ENCODE data around the gene MYO10.
"Not testable (repeated sequence)": the region's sequence is repeated elsewhere in the genome, so short reads cannot be mapped to it uniquely, and the experiment has no call there.

The MYO10 gene

DNA sequence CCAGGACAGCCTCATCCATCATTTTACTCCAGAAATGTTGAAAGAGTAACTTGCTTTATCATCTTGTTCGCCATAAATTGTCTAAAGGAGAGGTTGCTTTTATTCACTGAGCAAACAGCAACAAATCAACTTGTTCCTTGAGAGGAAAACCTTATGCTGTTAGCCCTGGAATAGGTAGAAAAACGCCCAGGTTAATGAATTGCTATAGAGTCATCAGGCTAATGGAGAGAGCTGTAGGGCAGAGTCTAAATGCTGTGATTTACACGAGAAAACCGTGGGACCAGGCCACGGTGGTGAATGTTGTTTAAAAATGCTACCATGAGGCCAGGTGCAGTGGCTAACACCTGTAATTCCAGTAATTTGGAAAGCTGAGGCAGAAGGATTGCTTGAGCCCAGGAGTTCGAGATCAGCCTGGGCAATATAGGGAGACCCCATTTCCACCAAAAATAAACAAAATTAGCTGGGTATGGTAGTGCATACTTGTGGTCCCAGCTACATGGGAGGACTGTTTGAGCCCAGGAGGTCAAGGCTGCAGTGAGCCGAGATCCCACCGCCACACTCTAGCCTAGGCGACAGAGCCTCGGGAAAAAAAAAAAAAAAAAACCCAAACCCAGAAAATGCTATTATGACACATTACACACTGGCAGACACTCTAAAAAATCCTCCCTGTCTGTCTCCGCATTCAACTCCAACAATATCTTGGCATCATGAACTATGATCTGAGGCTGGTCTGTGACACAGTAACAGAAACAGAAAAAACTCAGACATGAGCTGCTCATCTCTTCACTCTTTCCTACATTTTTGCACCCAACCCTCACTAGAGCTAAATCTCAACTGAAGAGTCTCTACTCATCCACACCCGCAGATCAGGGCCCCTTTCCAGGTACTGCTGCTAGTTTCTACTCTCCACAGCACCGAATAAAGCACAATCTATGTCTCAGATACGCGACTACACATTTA lies 200.7 kb downstream of the MYO10 start:
- DNase-seq: no peak

DNA sequence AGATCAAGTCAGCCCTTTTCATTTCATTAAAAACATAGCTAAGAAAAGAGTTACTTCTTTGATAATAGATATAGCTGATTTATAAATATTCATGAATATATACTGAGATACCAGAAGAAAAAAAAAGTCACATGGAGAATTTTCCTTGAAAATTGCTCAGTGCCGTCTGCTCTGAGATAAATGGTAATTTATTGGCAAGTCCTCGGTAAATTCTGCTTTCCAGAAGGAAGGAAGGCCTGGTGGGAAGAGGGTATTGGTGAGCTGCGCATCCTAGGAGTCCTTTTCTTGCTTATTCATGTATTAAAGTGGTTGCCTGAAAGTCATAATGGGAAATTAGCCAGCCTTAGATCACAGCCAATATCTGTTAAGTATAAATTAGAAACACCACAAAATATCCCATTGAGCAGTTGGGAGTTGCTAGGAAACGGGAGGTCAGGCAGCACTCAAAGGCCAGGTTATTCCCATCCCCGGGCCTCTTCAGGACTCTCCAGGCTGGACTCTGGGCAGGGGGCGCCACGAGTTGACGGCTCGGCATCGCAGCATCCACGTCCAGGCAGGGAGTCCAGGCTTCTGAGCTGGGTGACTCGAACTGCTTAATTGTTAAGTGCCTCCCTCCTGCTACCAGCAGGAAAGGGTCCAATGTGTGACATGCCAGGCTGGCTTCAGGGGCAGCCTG lies 202.6 kb downstream of the MYO10 start:
- no peak for DNase-seq

DNA sequence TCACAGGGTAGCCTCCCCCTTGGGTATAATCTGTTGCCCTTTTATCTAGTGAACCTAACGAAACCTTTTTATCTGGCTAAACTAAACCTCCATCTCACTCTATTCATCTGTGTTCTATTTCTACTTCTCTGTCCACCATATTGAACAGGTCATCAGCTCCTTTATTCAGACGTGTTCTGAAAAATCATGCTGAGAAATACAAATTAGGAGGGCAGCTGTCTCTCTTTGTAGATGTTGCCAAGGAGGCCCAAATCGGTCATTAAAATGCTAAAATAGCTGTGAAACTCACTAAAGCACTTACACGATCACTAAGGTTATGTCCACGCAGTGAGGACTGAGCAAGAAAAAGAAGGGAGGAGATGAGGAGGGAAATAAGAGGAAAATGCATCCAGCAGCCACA lies 203.7 kb downstream of the MYO10 start:
- DNase-seq: no peak

DNA sequence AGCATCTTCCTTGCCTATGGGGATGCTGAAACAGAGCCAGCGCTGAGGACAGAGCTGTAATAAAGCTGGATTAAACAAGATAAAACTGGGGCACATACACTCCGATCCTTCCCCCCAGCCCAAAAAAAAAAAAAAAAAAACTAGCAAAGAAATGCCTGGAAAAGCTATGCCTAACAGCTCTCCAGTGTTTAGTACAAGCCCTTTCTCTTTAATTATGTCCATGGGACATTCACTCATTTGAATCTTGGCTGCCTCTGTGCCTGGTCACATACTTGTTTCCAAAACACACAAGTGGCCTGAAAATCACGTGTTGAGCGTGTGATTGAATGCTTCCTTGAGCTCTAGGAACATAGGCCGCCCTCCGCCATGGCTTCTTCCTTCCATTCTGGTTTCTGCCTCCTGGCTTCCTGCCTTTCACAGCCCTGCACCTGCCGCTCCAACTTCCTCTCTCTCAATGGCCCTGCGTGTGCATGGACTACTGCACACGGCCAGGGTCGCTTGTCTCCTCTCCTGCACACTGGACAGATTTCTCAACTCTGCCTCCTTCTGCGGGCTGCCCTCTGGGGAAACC lies 208.2 kb downstream of the MYO10 start:
- no peak for DNase-seq

DNA sequence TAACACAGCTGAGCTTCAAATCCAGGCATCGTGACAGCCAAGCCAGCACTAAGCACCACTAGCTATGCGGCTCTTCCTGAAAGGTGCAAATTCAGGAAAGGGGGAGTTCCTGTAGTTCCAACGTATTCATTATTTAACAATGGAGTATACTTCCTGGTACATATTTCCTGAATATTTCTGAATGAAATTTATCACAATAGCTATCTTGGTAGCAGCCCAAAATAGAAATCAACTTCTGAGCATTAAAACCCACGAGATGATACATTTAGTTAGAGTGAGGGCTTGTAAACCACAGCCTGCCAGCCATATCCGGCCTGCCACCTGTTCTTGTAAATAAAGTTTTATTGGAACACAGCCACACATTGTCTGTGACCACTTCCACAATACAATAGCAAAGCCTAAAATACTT lies 209.5 kb downstream of the MYO10 start:
- DNase-seq: no peak

DNA sequence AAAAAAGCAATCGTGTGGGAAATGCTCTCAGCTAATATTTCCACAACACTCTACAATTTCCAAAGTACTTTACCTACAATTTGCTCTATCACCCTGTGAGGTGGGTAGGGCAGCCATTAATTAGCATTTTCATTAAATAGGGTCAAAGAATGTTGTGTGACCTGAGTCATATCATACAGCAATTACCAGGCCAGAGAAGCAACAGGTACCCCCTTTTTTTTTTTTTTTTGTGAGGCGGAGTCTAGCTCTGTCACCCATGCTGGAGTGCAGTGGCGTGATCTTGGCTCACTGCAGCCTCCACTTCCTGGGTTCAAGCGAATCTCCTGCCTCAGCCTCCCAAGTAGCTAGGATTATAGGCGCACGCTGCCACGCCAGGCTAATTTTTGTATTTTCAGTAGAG lies 210.5 kb downstream of the MYO10 start:
- no peak for DNase-seq

DNA sequence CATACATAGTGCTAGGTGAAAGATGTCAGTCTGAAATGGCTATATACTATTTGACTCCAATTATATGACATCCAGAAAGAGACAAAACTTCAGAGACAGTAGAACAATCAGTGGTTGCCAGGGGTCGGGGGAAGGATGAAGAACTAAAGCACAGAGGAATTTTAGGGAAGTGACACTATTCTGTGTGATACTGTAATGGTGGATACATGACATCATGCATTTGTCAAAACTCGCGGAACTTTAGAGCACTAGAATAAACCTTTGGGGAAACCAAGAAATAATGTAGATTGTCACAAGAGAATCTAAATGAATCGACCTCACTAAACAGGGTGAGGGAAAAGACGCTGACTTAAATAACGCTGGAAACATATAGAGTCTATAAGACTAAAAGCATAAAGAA lies 212.3 kb downstream of the MYO10 start:
- DNase-seq: no peak

DNA sequence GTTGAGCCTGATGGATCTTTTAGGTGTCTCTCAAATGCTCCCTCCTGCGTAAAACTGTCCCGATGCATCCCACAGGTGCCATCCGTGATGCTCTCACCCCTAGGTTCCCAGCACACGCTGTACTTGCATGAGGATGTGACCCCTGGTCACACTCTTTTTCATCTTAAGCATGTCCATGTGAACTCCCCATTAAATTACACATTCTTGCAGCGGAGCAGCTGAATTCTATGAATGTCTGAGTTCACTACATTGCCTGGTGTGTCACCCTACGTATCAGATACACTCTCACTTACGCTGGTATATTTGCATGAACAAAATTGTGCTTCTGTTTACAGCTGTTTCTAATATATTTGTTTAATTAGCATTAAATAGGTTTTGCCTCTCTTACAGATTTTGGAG lies 214.0 kb downstream of the MYO10 start:
- no peak for DNase-seq

DNA sequence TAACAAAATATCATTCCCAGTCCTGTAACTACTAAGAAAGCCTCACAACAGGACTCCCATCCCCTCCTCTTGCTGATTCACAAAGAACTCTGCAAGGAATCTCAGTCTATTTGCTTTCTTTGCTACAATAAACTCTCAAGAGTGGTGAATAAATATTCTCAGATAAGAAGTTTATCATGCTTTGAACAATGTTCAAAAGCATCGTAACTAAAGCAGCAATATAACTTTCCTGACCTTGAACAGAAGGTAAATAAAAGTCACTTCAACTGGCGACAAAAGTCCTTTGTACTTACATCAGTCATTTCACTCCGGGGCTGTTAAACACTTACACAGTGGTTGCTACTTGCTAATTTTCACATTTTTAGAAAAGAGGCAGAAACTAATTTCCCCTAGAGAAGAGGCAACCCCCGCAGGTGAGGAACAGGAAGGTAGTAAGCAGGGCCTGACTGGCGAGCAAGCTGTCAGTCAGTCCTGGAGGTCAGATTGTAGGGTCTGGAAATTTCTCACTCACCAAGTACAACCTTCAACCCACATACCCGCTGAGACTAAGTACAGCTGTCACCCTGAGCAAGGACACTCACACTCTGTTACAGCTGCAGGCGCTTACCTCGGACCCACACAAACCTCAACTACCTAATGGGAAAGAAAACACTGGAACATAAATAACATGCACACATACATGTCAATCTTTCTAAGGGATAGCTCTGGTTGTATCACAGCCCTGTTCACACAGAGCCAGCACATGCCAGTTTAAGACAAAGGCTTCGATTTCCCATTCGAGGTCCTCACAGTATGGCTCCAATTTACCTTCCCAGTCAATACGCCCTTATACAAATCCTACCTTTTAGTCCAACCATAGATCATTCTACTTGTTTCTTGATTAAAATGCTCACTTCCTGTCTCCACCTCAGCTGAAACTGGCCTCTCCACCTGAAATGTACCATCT lies 214.7 kb downstream of the MYO10 start:
- DNase-seq: no peak

DNA sequence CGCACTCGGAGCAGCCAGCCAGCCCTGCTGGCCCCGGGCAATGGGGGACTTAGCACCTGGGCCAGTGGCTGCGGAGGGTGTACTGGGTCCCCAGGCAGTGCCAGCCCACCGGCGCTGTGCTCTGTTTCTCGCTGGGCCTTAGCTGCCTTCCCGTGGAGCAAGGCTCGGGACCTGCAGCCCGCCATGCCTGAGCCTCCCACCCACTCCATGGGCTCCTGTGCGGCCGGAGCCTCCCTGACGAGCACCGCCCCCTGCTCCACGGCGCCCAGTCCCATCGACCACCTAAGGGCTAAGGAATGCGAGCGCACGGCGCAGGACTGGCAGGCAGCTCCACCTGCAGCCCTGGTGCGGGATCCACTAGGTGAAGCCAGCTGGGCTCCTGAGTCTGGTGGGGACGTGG lies 218.1 kb downstream of the MYO10 start:
- DNase-seq: not testable (repeated sequence)

DNA sequence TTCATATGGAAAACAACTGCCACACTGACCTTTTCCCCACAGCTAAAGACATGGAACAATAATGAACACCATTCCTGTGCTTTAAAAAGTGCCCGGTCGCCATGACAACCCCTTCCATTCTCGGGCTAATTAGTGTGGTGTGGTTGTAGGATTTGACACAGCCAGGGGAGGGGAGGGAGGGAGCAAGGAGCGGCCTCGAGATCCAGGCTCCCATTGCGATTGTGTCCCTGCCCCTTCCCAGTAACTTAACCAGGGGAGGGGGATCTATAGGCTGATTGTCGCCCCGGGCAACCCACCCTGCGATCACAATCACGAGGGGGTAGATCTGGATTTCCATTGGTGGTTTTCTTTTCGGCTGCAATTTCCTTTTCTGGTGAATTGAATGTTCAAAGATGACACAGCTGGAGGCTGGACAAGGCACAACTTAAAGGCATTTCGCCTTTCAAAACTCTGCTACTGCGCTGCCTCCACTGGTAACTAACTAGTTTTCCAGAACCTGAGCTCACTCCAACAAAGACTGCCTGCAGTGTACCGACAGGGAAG lies 222.6 kb downstream of the MYO10 start:
- DNase-seq: no peak

DNA sequence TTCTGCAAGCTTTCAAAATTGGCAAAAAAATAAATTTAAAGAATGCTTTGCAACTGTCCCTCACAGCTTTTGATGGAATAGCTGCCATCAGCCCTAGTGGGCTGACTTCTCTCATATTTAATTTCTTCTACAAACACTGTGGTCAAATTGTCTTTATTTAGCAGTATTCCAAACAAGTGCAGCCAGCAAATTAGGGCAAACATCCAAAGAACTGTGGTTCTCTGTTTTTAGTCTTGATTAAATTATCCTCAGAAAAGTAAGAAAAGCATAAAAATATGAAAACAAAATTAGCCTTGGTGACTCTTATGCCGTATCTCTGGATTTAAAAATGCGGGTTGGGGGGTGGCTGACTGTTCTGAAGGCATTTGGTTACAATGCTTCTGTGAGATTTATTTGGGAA lies 223.5 kb downstream of the MYO10 start:
- no peak for DNase-seq

DNA sequence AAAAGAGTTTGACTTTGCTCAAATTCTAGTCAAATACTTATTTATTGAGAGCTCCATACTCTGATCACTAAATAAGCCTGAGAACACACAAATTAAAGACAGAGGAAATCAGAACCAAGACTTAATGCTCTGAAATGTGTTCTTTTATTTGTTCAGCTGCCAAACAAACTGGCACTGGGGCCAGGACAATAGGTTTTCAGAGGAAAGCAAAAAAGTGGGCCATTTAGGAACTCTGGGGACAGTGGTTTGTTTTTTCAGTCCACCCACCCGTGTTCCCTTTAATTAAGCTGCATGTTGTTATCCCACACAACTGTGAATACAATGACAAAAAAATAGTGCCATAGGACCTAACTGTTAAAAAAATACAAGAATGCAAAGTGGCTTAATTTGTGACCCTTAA lies 223.9 kb downstream of the MYO10 start:
- no peak for DNase-seq

DNA sequence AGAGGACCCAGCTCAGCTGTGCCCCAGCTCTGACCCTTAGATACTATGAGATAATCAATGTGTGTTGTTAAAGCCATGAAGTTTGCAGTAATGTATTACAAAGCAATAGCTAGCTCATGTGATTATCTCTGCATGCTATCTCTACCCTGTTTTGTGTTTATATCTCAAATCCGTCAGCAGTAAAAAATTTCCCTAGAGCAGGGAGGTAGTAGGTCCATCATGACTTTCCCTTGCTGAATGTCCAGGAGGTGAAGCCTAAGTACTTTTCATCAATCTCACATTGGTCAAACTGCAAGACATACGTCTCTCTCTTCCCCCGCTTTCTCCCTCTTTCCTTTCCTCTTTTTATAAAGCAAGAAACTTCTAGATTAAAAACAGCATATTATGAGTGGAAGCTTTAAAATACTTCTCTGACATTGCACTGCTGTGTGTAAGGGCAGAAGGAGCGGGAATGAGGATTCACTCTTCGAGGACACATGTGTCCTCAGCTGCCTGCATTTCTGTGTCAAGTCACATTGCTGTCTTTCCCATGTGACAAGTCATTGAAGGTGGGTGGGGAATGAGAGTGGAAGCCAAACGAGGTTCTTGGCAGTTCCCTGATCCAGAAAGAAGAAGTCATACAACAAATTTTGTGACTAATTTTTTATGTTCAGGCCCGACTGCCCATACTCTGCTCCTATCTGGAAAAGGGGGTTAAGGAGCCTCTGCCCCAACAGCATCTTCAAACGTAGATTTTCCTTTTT lies 226.2 kb downstream of the MYO10 start:
- peak; percentile 20 to 58 for DNase-seq

DNA sequence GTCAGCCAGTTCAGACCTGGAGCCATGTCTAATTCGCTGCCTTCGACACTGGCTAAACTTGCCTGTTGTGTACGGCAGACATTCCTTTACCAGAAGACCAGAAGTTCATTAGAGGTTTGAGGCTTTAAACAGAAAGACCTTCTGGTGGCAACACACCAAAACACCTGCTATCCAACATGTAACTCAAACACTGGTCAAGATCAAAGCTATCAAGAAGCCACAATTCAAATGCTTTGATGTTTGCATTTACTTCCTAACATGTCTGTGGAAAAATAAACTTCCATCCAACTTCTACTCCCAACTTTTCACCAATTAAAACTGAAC lies 228.3 kb downstream of the MYO10 start:
- no peak for DNase-seq

DNA sequence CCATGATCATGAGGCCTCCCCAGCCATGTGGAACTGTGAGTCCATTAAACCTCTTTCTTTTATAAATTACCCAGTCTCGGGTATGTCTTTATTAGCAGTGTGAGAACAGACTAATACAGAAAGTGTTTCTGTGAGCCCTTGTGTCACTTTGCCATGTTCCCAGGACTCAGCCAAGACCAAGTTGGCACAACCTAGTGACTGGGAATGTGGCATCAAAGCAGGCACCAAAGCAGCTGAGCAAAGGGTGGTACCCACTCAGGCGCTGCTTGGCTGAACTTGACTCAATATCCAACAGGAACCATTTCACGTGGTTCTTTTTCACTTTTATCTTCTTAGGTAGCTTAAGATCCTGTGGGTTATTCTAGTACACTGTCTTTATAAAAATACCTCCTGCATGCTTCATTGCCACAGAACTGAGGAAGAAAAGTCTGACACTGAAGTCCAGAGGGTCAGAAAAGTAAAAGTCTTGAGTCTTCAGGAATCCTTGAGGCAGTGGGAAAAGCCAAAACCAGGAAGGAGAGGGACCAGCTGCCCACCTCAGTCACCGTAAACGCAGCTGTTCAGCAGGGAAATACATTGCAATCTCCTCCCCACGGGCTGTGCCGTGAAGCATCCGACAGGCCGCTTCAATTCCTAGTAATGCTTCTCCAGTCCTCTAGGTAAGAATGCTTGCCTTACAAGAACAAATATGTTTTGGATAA lies 228.8 kb downstream of the MYO10 start:
- DNase-seq: no peak

DNA sequence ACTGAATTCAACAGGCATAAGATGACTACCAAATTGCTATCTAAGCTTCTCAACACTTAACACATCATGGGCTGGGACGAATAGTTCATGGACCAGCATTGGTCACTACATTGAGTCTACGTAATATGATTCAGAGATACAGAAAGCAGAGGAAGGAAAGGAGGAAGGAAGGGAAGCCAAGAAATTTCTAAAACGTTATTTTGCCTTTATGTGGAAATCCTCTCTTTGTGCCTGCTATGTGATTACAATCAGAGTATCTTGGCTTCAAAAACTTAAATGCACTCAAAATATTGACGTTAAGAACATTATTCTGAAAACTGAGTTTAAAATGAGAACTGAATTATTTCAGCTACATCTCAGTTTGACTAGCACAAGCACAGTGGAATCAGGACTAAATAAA lies 231.1 kb downstream of the MYO10 start:
- no peak for DNase-seq

DNA sequence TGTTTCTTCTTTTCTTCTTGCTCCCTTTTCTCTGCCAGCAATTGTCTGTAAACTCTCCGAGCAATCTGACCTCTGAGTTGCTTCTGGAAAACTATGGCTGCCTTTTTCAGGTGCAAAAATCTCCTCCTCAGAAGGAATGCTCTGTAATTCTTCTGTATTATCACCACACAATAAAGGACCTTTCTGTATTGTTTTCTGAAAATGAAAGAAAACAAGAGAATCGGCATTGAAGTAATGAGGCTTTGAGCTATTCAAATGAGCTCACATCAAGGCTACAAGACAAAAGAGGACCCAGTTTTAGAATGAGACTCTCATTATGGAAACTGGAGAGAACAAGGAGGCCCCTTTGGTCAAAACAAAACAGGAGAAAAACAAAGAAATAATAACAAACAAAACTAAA lies 233.1 kb downstream of the MYO10 start:
- no peak for DNase-seq

DNA sequence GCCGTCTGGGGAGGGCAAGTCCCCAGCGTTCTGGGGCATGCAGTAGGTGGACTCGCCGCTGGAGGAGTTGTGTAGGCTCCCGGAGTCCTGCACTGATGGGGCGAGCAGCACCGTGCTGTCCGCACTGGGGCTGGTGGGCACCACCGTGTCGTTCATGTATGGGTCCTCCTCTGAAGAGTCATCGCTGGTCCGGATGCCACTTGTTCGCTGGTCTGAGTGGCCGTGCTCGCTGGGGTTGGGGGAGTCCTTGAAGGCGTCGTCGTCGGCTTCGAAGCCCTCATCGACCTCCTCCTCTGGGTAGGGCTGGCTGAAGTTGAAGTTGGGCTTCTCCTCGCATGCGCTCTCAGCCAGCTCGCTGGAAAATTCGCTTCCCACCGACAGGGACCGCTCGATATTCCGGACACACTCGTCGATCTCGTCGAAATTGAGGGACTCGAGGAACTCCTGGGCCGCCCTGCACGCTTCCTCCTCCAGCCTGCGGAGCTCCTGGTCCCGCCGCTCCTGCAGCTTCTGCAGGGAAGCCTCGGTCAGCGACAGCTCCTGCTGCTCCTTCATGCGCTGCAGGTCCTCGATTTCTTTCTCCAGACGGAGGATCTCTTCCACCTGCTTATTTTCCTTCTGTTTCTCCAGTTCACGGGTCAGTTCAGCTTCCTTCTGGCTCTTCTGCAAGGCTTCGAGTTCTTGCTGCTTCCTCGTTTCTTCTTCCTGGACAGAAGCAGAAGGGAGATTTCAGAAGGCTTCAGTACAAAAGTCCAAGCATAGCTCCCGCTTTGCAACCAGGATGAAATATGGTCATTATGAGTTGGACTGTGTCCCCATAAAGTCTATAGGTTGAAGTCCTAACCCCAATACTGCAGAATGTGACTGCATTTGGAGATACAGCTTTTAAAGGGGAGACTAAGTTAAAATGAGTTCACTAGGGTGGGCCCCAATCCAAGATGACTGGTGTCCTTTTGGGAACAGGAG lies 234.7 kb downstream of the MYO10 start:
- no peak for DNase-seq

DNA sequence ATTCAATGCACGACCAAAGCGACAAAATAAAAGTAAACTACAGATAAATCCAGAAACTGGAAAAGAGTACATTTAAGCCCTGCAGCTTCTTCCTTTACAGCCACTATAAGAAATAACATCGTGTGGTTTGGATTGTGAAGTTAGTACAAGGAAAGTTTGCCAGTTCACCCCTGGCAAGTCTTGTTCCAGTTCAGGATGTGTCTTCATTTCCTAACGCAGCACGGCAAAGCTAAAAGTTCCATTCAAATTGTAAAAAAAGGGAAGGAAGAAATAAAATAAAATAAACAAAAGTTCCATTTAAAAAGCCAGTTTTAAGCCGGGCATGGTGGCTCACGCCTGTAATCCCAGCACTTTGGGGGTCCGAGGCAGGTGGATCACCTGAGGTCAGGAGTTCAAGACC lies 236.0 kb downstream of the MYO10 start:
- no peak for DNase-seq

Measured in inflammatory macrophage treated with lipopolysaccharide for 1 hour (primary cell).